GM19467 (cell line): Measurements from ENCODE around the gene NIPBL.
"Not testable (repeated sequence)": the region's sequence is repeated elsewhere in the genome, so short reads cannot be mapped to it uniquely, and the experiment has no call there.

ENCODE experiments used
- ATAC-seq: cut with Tn5 transposase; IDR thresholded peaks from one replicate; pipeline ENCODE4 v1.9.1; 2021; ENCODE audit warnings: mild to moderate bottlenecking, moderate library complexity; ENCODE audit not compliant: unreplicated experiment

NIPBL gene

DNA sequence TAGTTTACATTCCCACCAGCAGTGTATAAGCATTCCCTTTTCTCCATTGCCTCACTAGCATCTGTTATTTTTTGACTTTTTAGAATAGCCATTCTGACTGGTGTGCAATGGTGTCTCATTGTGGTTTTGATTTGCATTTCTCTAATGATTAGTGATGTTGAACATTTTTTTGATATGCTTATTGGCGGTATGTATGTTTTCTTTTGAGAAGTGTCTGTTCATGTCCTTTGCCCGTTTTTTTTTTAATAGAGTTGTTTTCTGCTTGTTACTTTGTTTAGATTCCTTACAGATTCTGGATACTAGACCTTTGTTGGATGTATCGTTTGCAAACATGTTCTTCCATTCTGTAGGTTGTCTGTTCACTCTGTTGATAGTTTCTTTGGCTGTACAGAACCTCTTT, 25.3 kb downstream of the NIPBL start:
- no peak for ATAC-seq

DNA sequence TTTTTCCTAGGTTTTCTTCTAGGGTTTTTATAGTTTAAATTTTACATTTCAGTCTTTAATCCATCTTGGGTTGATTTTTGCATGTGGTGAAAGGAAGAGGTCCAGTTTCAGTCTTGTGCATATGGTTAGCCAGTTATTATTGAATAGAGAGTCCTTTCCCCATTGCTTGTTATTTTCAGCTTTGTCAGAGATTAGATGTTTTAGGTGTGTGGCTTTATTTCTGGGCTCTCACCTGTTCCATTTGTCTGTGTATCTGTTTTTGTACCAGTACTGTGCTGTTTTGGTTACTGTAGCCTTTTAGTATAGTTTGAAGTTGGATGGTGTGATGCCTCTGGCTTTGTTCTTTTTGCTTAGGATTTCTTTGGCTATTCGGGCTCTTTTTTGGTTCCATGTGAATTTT, 25.8 kb downstream of the NIPBL start:
- no peak for ATAC-seq

DNA sequence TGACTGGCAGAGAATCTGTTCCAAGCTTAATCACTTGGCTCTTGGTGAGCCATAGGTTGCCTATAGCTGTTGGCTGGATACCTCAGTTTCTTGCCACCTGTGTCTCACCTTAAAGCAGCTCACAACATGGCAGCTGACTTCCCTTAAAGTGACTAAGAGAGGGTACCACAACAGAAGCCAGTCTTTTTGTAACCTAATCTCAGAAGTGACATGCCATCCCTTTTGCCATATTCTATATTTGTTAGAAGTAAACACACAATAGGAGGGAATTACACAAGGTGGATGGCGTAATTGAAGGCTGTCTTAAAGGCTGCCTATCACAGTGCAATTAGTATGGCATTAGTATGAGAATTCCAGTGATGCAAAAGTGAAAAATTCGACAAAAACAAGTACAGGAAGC, 28.1 kb downstream of the NIPBL start:
- ATAC-seq, result no peak

DNA sequence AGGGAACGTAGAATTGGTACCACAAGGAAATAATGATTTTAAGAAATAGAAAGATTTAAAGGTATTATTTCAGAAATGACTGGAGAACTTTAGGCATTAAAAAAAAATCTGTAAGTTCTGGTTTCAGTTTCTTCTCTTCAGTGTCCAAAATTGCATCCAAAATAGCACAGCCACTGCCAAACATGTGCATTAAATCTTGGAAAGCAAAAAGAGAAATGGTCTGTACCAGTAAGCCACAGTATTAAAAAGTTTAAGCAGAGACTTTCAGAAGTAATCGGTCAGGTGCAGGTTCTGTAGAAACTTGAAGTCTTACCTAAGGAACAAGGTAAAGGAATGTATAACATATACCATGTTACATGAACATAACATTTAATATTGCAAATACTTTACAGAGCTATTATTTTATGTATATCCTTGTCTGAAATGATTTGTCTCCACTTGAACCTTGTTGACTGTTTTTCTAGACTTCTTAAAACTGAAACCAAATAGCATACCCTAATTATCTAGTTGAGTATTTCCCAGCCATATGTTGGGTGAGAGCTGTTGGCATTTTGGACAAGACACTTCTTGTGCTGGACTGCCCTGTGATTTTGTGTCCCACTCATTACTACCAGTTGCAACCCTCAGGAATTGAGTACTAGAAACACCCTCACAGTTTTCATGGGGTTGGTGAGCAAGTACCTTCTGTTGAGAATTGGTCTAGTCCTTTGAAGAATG, 32.1 kb downstream of the NIPBL start:
- no peak for ATAC-seq

DNA sequence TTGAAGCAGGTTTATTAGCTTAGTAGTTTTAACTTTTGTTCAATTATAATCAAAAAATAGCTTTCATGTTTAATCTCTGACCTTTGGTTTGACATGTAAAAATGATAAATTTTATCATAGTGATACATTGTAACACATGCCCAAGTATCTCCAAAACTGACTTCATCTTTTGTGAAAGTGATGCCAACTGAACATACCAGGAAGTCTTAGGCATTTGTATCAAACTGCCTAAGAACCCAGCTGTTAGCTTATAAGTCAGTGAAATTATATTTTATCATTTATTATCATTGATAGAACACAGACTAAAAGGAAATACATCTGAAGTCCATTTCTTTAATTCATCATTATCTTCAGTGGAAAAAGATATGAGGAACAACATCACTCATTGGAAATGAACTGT, 39.1 kb downstream of the NIPBL start:
- ATAC-seq, result no peak

DNA sequence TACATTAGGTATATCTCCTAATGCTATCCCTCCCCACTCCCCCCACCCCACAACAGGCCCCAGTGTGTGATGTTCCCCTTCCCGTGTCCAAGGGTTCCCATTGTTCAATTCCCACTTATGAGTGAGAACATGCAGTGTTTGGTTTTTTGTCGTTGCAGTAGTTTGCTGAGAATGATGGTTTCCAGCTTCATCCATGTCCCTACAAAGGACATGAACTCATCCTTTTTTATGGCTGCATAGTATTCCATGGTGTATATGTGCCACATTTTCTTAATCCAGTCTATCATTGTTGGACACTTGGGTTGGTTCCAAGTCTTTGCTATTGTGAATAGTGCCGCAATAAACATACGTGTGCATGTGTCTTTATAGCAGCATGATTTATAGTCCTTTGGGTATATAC, 40.0 kb downstream of the NIPBL start:
- not testable (repeated sequence) for ATAC-seq

DNA sequence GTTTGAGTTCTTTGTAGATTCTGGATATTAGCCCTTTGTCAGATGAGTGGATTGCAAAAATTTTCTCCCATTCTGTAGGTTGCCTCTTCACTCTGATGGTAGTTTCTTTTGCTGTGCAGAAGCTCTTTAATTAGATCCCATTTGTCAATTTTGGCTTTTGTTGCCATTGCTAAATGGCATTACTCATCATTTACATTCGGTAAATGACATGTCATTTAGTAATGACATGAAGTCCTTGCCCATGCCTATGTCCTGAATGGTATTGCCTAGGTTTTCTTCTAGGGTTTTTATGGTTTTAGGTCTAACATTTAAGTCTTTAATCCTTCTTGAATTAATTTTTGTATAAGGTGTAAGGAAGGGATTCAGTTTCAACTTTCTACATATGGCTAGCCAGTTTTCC, 40.8 kb downstream of the NIPBL start:
- not testable (repeated sequence) for ATAC-seq

DNA sequence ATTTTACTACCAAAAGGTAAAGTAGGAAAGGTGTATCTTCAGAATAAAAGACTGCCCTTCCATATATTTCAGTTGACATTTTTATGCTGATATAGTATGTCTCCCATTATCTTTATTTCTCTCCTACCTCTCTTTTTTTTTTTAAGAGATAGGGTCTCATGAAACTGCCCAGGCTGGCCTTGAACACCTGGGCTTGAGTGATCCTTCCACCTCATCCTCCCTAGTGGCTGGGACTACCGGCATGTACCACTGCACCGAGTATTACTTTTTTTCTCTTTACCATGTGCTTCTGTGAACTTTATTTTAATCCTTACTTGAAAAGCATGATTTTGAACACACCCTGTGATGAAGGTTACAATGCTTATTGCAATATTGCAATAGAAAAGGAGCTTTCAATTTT, 42.7 kb downstream of the NIPBL start:
- no peak for ATAC-seq

DNA sequence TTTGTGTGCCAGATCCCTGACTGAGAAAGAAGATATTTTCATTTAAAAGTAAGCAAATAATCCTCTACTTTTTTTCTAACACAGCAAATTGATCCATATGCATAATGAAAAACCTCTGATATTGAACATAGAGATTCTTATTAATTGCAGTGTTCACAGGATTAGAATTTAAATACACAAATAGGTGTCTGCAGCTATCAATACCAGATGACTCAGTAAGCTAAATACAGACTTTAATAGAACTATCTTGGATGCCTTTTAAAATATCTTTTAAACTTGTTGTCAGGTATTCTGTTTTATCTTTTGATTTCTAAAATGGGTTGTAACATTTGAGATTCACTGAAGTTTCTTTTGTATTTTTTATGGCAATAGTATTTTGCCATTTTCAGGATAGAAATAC, 43.1 kb downstream of the NIPBL start:
- ATAC-seq, result no peak

DNA sequence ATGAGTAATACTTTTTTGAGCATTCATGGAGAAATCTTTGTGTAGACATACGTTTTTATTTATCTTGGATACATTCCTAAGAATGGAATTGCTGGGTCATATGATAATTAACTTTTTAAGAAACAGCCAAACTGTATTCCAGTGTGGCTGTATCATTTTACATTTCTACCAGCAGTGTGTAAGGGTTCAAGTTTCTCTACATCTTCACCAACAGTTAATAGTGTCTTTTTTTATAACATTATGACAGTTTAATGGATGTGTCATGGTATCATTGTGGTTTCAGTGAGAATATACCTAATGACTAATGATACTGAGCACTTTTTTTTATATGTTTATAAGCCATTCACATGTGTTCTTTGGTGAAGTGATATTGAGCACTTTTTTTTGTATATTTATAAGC, 52.4 kb downstream of the NIPBL start:
- no peak for ATAC-seq

DNA sequence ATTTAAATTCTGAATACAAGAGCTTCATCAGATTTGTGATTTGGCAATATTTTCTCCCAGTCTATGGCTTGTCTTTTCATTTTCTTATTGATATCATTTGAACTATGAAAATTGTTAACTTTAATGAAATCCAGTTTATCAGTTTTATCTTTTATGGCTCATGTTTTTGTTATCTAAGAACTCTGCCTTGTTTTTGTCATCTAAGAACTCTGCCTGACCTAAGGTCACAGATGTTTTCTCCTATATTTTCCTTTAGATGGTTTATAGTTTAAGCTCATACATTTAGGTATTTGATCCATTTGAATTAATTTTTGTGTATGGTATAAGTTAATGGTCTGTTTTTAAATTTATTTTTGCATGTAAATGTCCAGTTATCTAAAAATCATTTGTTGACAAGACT, 52.9 kb downstream of the NIPBL start:
- ATAC-seq, result no peak

DNA sequence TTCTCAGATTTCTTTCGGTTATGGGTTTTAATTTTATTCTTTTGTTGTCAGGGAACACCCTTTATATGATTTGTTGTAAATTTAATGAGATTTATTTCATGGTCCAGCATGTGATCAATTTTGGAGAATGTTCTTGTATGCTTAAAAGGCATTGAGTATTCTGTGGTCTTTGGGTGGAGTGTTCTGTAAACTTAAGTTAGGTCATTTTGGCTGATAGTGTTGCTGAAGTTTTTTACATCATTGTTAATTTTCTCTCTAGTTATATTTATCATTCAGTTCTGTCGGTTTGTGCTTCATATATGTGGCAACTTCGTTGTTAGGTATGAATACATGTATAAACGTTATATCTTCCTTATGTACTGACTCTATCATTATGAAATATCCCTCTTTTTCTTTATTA, 55.5 kb downstream of the NIPBL start:
- no peak for ATAC-seq

DNA sequence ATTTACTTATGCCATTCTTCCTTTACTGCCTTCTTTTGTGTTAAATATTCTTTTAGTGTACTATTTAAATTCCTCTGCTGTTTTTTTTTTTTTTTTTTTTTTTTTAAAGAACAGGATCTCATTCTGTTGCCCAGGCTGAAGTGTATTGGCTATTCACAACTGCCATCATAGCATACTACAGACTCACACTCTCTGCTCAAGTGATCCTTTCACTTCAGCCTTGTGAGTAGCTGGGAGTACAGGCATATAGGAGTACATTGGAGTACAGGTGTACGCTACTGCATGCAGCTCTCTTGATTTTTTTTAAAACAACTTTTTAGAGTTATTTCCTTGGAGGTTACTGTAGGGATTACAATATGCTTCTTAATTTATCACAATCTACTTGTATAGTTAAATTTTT, 56.1 kb downstream of the NIPBL start:
- ATAC-seq, result no peak

DNA sequence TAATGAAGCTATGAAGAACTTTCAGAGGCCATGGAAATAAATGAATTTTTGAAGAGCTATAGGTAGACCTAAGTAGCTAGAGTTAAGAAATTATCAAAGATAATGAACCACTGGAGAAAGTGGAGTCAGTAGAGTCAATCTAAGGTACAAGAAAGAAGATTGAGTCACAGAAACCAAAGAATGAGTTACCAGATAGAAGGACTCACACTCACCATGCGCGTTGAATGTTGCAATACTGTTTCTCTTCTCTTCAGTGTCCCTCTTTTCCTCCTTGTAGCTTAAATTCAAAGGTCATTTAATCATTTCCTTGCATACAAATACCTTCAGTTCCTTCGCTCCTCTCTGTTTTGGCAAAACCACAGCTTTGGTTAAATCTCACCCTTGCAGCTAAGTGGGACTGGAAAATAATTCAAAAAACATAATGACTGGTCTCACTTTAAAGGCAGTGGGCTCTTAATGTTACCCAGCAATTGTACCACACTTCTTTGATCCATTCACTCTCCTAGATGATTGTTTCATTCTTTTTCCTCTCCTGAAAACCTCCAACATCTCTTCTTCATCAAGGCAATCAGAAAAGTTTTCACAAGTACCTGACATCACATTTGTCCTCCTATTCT, 58.3 kb downstream of the NIPBL start:
- ATAC-seq, result no peak

DNA sequence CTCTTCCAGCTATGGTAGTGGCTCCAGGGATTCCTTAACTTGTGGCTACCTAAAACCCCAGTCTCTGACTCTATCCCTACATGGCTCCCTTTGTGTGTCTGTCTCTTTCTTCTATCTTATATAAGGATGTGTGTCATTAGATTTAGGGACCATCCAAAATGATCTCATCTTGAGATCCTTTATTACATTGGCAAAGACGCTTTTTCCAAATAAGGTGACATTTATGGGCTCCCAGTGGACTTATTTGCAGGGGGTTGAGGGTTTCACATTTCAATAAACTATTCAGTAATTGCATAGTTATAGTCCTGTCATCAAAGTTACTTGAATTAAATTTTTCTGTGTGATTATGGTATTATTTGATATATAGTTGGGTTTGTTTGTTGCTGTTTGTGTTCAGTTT, 59.2 kb downstream of the NIPBL start:
- ATAC-seq, result no peak

DNA sequence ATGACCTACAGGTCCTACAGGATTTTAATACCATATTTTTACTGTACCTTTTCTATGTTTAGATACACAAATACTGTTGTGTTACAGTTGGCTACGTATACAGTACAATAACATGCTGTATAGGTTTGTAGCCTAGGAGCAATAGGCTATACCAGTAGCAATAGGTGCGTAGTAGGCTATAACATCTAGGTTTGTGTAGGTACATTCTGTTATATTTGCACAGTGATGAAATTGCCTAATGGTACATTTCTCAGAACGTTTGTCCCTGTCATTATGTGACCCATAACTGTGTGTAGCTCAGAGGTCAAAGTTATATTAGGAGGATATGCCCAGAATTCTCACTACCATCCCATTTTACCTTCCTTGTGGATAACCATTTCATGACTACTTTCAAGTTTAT, 59.7 kb downstream of the NIPBL start:
- no peak for ATAC-seq

DNA sequence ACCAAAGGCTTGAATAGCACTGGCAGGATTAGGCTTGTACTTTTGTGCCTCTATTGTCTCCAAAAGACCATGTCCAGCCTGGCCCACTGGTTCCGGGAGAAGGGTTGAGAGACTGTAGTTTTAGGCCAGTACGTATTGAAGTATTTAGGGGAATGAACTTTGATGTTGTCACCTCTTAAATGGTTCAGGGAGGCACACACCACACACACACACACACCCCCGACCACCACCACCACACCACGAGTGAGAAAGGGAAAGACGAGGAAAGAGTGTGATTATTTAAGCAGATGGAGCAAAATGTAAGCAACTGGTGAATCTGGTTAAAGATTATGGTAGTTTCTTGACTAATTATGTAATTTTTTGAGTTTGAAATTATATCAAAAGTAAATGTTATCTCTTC, 61.6 kb downstream of the NIPBL start:
- no peak for ATAC-seq

DNA sequence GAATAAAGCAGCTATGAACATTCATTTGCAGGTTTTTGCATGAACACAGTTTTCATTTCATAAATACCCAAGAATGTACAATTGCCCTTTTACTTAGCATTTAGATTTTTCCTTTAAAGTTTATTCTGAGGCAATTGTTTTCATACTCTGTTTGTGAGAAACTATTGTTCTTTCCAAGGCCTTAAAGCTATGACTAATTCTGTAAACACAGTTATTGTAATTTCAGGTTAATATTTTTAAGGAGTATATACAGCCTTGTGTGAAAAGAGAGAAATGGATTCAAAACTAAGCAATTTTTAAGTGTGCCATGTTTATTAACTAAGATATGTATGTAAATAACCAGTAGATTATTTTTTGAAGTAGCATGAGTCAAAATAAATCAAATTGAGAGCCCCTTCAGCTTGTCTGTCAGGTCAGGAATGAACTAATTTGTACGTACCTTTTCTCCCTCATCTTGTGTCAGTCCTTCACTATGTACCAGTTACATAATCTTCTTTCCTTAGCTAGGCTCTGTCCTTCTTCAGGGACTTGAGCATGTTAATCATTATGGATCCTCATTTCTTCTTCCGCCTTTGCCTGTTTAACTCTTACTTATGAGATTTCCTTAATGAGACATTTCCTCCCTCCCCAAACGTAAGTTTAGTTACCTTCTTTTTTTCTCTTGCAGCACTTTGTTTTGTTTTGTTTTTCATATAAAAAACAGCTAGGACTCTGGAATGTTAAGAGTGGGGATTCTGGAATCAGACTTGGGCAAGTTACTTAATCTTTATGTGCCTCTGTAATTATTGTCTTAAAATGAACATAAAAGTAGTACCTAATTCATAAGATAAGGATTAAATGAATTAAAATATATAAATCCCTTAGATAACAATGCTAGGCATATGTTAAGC, 63.6 kb downstream of the NIPBL start:
- ATAC-seq, result no peak

DNA sequence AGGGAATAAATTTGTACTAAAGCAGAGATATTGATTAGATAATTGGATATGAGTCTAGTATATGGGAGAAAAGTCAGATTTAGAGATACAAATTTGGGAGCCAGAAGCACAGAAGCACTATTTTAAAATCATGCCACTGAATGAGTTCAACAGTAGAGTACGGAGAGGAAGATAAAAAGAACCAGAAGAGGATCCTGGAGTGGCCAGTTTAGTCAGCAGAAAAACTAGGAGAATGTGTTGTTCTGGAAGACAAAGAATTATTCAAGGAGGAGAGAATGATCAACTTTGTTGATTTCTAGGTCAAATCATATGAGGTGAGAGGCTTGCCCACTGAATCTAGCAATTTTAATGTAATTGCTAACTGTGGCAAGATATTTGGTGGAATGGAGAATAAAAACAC, 67.0 kb downstream of the NIPBL start:
- no peak for ATAC-seq

DNA sequence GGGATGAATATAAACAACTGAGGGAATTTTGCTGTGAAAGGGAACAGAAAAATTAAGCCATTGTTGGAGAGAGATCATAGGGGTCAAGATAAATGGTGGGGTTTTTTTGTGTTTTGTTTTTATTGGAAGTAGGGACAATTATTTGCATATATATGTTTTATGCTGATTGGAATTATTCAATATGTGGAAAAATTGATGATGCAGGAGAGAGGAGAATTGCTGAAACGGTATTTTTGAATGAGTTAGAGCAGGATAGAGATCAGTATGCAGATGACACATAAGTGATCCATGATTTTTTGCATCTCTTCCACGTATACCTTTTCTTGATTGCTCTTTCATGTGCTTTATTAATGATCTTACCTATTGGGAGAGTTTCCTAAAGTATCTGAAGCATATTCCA, 67.5 kb downstream of the NIPBL start:
- no peak for ATAC-seq

DNA sequence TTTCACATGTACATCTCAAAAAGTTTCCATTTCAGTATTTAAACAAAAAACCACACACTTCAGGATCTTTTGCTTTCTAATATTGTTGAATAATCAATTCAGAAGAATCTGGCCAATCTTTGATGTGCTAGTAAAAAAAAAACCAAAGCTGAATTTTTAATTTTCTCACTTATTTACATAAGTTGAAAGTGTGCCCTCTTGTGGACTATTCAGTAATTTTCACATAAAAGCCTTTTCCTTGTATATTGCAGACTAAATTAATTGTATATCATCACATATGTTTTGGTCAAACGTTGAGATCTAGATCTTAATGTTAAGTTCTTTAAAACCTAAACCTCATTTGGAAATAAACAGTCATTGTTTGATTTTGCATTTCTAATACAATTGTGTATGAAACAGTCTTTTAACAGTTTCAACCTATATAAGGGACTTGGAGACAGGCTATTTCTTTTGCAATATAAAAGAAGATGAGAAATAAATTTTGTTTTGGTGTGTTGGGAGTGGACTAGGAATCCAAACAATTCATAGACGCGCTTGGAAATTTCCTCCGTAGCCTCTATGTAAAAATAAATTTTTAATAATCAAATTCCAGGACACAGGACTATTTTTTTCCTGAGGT, 68.1 kb downstream of the NIPBL start:
- no peak for ATAC-seq

DNA sequence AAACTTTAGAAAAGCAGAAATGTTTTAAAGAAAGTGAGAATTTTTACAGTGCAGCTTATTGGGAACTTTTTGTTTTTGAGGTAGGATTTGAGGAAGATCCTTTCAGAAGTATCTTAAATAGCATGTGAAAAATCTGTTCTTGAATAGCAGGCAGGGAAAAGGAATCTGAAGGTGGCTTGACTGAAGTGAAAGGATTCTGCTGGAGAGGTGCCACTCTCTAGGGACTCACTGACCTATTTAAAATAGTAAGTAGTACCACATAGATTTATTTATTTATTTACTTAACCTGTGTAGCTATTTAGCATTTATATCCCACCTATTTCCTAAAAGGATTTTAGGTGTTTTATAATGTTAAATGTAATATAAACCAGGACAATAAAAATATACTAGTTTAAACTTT, 69.1 kb downstream of the NIPBL start:
- no peak for ATAC-seq
